IPS DF 4.7 (cell line): ENCODE measurements around the gene PPM1N.
"Not testable (repeated sequence)": the region's sequence is repeated elsewhere in the genome, so short reads cannot be mapped to it uniquely, and the experiment has no call there.

ENCODE experiments used
- DNase-seq: peaks from one replicate; pipeline ENCODE4 v3.0.0-alpha.2; 2013; ENCODE audit warnings: low spot score; ENCODE audit errors: extremely low read depth

The PPM1N gene

DNA sequence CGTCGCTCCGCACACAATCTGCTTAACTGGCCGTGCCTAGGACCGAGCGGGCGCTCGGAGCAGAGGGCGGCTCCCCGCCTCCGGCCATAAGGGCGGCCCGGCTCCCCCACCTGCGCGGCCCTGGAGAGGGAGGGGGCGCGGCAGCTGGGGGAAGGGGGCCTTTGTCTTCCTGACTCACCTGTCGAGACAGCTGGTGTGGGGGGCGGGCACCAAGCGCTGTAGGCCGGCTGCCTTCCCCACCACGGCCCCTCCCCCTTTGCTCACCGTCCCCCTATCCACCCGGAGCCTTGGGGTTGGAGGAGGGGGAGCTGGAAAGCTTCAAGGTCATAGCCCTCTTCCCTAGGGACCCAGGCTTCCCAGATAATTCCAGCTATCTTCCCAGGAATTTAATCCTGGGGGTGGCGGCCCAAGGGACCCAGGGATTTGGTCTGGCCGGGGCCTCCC lies 10.2 kb downstream of the PPM1N start:
- no peak for DNase-seq

DNA sequence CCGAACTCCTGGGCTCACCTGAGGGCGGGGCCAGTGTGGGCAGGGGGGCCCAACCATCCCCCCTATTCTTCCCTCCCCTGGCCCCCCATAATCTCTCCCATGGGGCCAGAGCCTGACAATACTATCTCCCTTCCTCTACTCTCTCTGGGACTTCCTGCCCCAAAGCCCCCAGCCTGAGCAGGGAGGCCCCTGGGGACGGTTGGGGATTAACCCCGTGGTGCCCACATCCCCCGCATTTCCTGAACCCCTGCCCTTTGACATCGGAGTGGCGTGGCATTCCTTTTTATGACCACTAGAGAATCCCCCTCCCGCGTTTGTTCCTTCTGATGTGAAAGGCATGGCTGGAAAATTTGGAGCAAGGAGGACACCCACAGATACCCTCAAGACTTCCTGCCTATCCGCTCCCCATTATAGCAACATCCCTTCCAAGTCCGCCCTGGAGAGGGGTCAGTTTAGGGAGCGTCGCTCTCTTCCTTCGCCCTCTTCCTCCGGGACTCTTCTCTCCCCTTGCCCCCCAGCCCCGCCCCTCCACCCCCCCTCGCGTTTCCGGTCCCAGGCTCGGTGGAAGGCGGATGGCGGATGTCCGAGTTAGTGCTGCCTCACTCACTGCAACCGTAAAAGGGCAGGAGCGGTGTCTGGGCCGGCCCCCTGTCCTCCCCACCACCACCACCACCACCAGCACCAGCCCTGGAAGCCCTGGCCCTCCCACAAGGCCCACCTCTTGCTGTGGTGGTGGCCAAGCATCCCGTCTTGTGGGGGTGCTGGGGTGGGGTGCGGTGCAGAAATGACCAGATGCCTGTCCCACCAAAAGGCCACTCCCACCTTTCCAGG lies 10.8 kb downstream of the PPM1N start:
- no peak for DNase-seq

DNA sequence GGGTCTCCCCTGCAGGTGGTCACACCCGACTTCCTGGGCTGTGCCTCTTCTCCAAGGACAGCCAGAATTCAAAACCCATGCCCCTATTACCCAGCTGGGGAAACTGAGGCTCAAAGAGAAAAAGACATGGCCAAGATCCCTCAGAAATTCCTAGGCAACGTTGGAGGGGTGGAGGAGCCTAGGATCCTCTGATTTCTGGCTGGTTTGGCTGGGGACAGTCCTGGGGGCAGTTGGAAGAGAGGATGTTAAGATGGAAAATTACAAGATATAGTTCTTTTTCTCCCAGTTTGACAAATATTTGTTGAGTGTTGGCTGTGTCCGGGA lies 11.4 kb downstream of the PPM1N start:
- no peak for DNase-seq

GRCh38 chr19:45510352-45510751 lies 12.1 kb downstream of the PPM1N start:
- DNase-seq: not testable (repeated sequence)

- no peak for DNase-seq
Measured at GRCh38 chr19:45511074-45511473, 12.8 kb downstream of the PPM1N start.

GRCh38 chr19:45512881-45513483 lies 14.7 kb downstream of the PPM1N start:
- DNase-seq: no peak

- DNase-seq: no peak
Measured at GRCh38 chr19:45514376-45515051, 16.3 kb downstream of the PPM1N start.

DNA sequence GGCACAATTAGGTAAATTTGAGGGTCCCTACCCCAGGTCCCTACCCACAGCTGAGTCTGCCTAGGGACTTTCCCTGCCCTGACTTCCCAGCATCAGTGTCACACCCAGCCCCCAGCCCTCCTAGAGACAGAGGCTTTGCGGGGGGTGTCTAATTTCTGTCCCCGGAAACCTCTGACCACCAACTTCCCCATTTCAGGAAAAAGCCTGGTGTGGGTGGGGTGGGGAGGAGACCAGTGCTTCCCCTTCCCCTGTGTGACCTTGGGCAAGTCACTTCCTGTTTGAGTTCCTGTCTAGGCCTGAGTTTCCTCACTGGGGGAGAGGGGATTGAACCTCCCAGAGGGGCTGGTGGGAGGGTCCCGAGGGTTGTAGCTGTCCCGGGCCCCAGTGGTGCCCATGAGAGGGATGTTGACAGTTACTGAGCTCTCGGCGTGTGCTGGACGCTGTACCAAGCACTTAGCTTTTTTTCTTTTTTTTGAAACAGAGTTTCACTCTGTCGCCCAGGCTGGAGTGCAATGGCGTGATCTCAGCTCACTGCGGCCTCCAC lies 16.9 kb downstream of the PPM1N start:
- DNase-seq: no peak

- no peak for DNase-seq
Measured at GRCh38 chr19:45515807-45516401, 17.7 kb downstream of the PPM1N start.

GRCh38 chr19:45517238-45517637 lies 19.0 kb downstream of the PPM1N start:
- no peak for DNase-seq

DNA sequence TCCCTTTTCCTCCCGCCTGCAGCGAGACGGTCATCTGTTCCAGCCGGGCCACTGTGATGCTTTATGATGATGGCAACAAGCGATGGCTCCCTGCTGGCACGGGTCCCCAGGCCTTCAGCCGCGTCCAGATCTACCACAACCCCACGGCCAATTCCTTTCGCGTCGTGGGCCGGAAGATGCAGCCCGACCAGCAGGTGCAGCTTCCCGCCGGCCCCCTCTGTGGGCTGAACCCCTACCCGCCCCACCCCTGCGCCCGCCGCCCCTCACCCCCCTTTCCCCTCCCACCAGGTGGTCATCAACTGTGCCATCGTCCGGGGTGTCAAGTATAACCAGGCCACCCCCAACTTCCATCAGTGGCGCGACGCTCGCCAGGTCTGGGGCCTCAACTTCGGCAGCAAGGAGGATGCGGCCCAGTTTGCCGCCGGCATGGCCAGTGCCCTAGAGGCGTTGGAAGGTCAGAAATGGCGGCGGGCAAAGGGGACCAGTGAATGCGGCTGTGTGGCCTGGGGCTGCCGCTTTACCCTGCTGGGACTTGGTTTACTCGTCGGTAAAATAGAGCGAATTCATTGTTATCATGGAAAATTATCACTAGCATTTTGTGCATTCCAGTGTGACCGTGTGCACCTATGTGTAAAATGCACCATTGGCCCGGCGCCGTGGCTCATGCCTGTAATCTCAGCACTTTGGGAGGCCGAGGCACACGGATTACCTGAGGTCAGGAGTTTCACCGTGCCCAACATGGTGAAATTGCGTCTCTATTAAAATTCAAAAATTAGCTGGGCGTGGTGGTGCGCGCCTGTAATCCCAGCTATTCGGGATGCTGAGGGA lies 19.6 kb downstream of the PPM1N start:
- no peak for DNase-seq

- DNase-seq: no peak
Measured at GRCh38 chr19:45518469-45518826, 20.2 kb downstream of the PPM1N start.

DNA sequence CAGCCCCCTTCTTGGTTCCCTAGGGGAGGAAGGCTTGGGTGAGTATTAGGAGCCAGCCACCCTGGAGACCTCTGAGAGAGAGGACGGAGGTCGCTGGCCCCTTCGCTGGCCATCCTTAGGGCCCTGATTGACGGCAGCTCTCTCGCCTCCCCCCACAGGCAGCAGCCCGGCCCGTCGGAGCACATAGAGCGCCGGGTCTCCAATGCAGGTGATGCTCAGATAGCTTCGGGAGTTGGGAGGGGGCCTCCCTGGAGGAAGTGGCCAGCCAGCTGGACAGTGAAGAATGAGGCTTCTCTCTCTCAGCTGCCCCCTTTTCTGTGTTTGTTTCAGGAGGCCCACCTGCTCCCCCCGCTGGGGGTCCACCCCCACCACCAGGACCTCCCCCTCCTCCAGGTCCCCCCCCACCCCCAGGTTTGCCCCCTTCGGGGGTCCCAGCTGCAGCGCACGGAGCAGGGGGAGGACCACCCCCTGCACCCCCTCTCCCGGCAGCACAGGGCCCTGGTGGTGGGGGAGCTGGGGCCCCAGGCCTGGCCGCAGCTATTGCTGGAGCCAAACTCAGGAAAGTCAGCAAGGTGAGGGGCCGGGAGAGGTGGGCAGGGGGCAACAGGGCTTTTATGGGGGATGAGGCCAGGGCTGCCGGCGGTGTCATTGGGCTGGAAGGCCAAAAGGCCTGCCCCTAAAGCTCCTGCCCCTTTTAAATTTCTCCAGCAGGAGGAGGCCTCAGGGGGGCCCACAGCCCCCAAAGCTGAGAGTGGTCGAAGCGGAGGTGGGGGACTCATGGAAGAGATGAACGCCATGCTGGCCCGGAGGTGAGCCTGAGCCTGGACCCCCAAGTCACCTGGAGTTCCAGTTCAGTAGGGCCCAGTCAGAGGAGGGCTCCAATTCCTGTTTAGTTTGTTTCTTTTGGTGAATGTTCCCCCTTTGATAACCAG lies 24.0 kb downstream of the PPM1N start:
- DNase-seq: no peak

DNA sequence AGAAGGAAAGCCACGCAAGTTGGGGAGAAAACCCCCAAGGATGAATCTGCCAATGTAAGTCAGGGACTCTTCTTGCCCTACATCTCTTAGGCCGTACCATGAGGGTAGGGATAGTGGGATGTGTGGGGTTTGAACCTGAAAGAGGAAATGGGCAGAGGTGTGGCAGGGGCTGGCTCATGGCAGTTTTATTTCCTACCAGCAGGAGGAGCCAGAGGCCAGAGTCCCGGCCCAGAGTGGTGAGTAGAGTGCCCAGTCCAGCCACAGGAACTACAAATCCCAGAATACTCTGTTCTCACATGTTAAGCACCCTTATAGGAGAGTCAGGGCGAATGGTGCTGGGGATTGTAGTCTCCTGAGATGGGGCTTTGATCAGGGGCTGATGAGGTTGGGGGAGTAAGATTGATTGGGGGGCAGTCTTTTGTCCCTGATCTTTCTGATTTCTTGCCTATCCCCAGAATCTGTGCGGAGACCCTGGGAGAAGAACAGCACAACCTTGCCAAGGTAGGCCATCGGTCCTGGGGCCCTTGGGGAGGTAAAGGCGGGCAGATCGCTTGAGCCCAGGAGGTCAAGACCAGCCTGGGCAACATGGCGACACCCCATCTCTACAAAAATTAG lies 25.5 kb downstream of the PPM1N start:
- DNase-seq: no peak

- DNase-seq: no peak
Measured at GRCh38 chr19:45524575-45525129, 26.4 kb downstream of the PPM1N start.

DNA sequence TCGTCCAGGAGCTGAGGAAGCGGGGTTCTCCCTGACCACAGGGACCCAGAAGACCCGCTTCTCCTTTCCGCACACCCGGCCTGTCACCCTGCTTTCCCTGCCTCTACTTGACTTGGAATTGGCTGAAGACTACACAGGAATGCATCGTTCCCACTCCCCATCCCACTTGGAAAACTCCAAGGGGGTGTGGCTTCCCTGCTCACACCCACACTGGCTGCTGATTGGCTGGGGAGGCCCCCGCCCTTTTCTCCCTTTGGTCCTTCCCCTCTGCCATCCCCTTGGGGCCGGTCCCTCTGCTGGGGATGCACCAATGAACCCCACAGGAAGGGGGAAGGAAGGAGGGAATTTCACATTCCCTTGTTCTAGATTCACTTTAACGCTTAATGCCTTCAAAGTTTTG lies 27.9 kb downstream of the PPM1N start:
- no peak for DNase-seq

- no peak for DNase-seq
Measured at GRCh38 chr19:45526971-45527370, 28.7 kb downstream of the PPM1N start.

DNA sequence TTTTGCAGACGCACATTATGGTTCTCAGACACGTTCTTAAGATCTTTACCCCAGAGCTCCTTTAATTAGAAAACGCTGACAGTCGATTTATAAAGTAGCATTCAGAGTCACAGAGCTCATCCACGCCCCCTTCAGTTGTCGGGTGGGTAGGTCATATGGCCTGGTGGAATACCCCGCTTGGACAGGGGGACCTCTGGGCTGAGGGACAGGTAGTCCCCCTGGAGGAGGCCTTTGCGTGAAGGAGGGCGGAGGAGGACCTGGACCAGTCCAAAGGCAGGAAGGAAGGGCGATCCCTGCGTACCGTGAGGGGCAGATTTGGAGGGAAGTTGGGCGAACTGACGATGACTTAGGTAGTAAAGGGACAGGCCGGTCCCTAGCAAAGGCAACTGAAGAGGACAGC lies 29.5 kb downstream of the PPM1N start:
- no peak for DNase-seq

- no peak for DNase-seq
Measured at GRCh38 chr19:45528149-45528743, 30.0 kb downstream of the PPM1N start.
